HEK293 (cell line): ENCODE measurements around the gene NDOR1.
A peak's percentile ranks its signal among the peaks of the same experiment; 100 is the strongest.

ENCODE experiments used
- CTCF ChIA-PET: fragments of 350-600 bp; formaldehyde crosslinking; extraction: SDS; loops from one replicate; lab custom pipeline; 2021; ENCODE audit warnings: antibody characterized with exemption; lab: Yijun Ruan, JAX
- POLR2A ChIA-PET: fragments of 300-600 bp; formaldehyde crosslinking; extraction: SDS; loops from one replicate; lab custom pipeline; 2020; ENCODE audit warnings: antibody characterized with exemption, inconsistent platforms; lab: Yijun Ruan, JAX
- H3K27ac ChIP-seq: fragments of 200-500 bp; sonication (Bioruptor generic); 2 replicates; pipeline ENCODE4 v1.5.1; 2014; ENCODE audit warnings: low read depth, low read length, control low read depth, inconsistent platforms; ENCODE audit errors: extremely low read depth
- H3K36me3 ChIP-seq, 2 experiments: fragments of 200-500 bp in 1 of 2; sonication (Bioruptor generic) in 1 of 2; 1 replicate in 1 of 2; 2 replicates in 1 of 2; pipeline ENCODE4 v1.5.1; 2014 to 2017; ENCODE audit warnings: inconsistent platforms in 2 of 2, low read length in 2 of 2; ENCODE audit not compliant: control insufficient read depth in 2 of 2, insufficient read depth in 1 of 2
- H3K4me1 ChIP-seq: fragments of 200-500 bp; sonication (Bioruptor generic); 2 replicates; pipeline ENCODE4 v1.5.1; 2014; ENCODE audit warnings: mild to moderate bottlenecking, low read length, inconsistent platforms; ENCODE audit not compliant: control insufficient read depth, insufficient read depth
- H3K4me3 ChIP-seq: 2 replicates; pipeline ENCODE4 v1.5.1; 2011; ENCODE audit warnings: low read depth, mild to moderate bottlenecking, control low read depth, low read length, moderate library complexity
- H3K9me3 ChIP-seq: fragments of 200-500 bp; sonication (Bioruptor generic); 2 replicates; pipeline ENCODE4 v1.5.1; 2014; ENCODE audit warnings: low read depth, low read length, inconsistent platforms; ENCODE audit not compliant: control insufficient read depth, insufficient read depth
- EGR2 ChIP-seq: fragments of 450-650 bp; formaldehyde crosslinking; IDR thresholded peaks from 2 replicates; pipeline ENCODE4 v1.5.1; 2016; ENCODE audit warnings: low read depth, missing biosample characterization, missing genetic modification characterization
- FEZF1 ChIP-seq: fragments of 450-650 bp; formaldehyde crosslinking; IDR thresholded peaks from 2 replicates; pipeline ENCODE4 v1.5.1; 2016; ENCODE audit warnings: missing biosample characterization, missing genetic modification characterization
- GLI4 ChIP-seq: fragments of 450-650 bp; formaldehyde crosslinking; IDR thresholded peaks from 2 replicates; pipeline ENCODE4 v1.5.1; 2016; ENCODE audit warnings: missing biosample characterization, missing genetic modification characterization
- GLIS1 ChIP-seq: fragments of 450-650 bp; formaldehyde crosslinking; IDR thresholded peaks from 2 replicates; pipeline ENCODE4 v1.5.1; 2016; ENCODE audit warnings: missing biosample characterization, missing genetic modification characterization
- GLIS2 ChIP-seq: fragments of 450-650 bp; formaldehyde crosslinking; IDR thresholded peaks from 2 replicates; pipeline ENCODE4 v1.5.1; 2016; ENCODE audit warnings: missing biosample characterization, missing genetic modification characterization
- HOXA7 ChIP-seq: sonication (generic); formaldehyde crosslinking; IDR thresholded peaks from 2 replicates; pipeline ENCODE4 v1.8.1; 2022; ENCODE audit warnings: missing genetic modification reagents, borderline replicate concordance
- KLF1 ChIP-seq: fragments of 450-650 bp; formaldehyde crosslinking; IDR thresholded peaks from 2 replicates; pipeline ENCODE4 v1.5.1; 2016; ENCODE audit warnings: missing biosample characterization, missing genetic modification characterization
- PATZ1 ChIP-seq: fragments of 450-650 bp; formaldehyde crosslinking; IDR thresholded peaks from 2 replicates; pipeline ENCODE4 v1.5.1; 2016; ENCODE audit warnings: missing biosample characterization, missing genetic modification characterization
- PRDM10 ChIP-seq: fragments of 450-650 bp; formaldehyde crosslinking; IDR thresholded peaks from 2 replicates; pipeline ENCODE4 v1.5.1; 2016; ENCODE audit warnings: missing biosample characterization, missing genetic modification characterization
- PRDM2 ChIP-seq: fragments of 450-650 bp; formaldehyde crosslinking; IDR thresholded peaks from 2 replicates; pipeline ENCODE4 v1.5.1; 2016; ENCODE audit warnings: missing biosample characterization, missing genetic modification characterization, borderline replicate concordance
- RBAK ChIP-seq: fragments of 450-650 bp; formaldehyde crosslinking; IDR thresholded peaks from 2 replicates; pipeline ENCODE4 v1.5.1; 2016; ENCODE audit warnings: missing biosample characterization, missing genetic modification characterization
- SCRT1 ChIP-seq: fragments of 450-650 bp; formaldehyde crosslinking; IDR thresholded peaks from 2 replicates; pipeline ENCODE4 v1.5.1; 2016; ENCODE audit warnings: missing biosample characterization, missing genetic modification characterization, borderline replicate concordance
- SP2 ChIP-seq: fragments of 450-650 bp; formaldehyde crosslinking; IDR thresholded peaks from 2 replicates; pipeline ENCODE4 v1.5.1; 2016; ENCODE audit warnings: missing biosample characterization, missing genetic modification characterization
- SP3 ChIP-seq: fragments of 450-650 bp; formaldehyde crosslinking; IDR thresholded peaks from 2 replicates; pipeline ENCODE4 v1.5.1; 2016; ENCODE audit warnings: missing biosample characterization, missing genetic modification characterization
- WT1 ChIP-seq: fragments of 450-650 bp; formaldehyde crosslinking; IDR thresholded peaks from 2 replicates; pipeline ENCODE4 v1.5.1; 2016; ENCODE audit warnings: missing biosample characterization, missing genetic modification characterization
- YY1 ChIP-seq: fragments of 450-650 bp; formaldehyde crosslinking; IDR thresholded peaks from 2 replicates; pipeline ENCODE4 v1.5.1; 2018; ENCODE audit warnings: missing biosample characterization, missing genetic modification characterization
- ZBTB26 ChIP-seq: fragments of 450-650 bp; formaldehyde crosslinking; optimal IDR thresholded peaks from 2 replicates; pipeline ENCODE3; 2016; ENCODE audit warnings: missing biosample characterization, mild to moderate bottlenecking, missing genetic modification characterization
- ZBTB8A ChIP-seq: fragments of 450-650 bp; formaldehyde crosslinking; IDR thresholded peaks from 2 replicates; pipeline ENCODE4 v1.5.1; 2016; ENCODE audit warnings: missing biosample characterization, missing genetic modification characterization
- ZIC2 ChIP-seq: fragments of 450-650 bp; formaldehyde crosslinking; IDR thresholded peaks from 2 replicates; pipeline ENCODE4 v1.5.1; 2016; ENCODE audit warnings: missing biosample characterization, missing genetic modification characterization
- ZNF169 ChIP-seq: fragments of 450-650 bp; formaldehyde crosslinking; IDR thresholded peaks from 2 replicates; pipeline ENCODE4 v1.5.1; 2016; ENCODE audit warnings: missing biosample characterization, missing genetic modification characterization
- ZNF2 ChIP-seq: fragments of 450-650 bp; formaldehyde crosslinking; IDR thresholded peaks from 2 replicates; pipeline ENCODE4 v1.5.1; 2016; ENCODE audit warnings: missing biosample characterization, missing genetic modification characterization
- ZNF335 ChIP-seq: fragments of 450-650 bp; formaldehyde crosslinking; conservative IDR thresholded peaks from 2 replicates; pipeline ENCODE4 v1.5.1; 2016; ENCODE audit warnings: missing biosample characterization, missing genetic modification characterization
- ZNF548 ChIP-seq: fragments of 450-650 bp; formaldehyde crosslinking; IDR thresholded peaks from 2 replicates; pipeline ENCODE4 v1.5.1; 2016; ENCODE audit warnings: missing biosample characterization, missing genetic modification characterization
- ZNF585B ChIP-seq: fragments of 450-650 bp; formaldehyde crosslinking; IDR thresholded peaks from 2 replicates; pipeline ENCODE4 v1.5.1; 2016; ENCODE audit warnings: missing biosample characterization, missing genetic modification characterization
- ZNF777 ChIP-seq: fragments of 450-650 bp; formaldehyde crosslinking; IDR thresholded peaks from 2 replicates; pipeline ENCODE4 v1.5.1; 2017; ENCODE audit warnings: missing biosample characterization, missing genetic modification characterization, borderline replicate concordance
- ZSCAN23 ChIP-seq: fragments of 450-650 bp; formaldehyde crosslinking; IDR thresholded peaks from 2 replicates; pipeline ENCODE4 v1.5.1; 2016; ENCODE audit warnings: missing biosample characterization, missing genetic modification characterization

Gene NDOR1

GRCh38 chr9:137255448-137256114, 50.1 kb downstream of the NDOR1 start:
- H3K4me1 ChIP-seq = peaks cover 5% of the 10 kb centered on the region; the same call in 1 of the 2 replicates
- H3K36me3 ChIP-seq = peaks cover 9 to 20% of the 10 kb centered on the region in 2 experiments
- H3K27ac ChIP-seq = peak overlapping the region; percentile 81
- H3K9me3 ChIP-seq = no peaks in the 10 kb centered on the region
- CTCF ChIA-PET = interaction anchor here (0.6 to 5.2 kb wide), 12 partner anchors 9 to 887 kb away, joined by 3 to 45 read pairs (median 5); partner anchors contain the start of gene TUBB4B
- POLR2A ChIA-PET = interaction anchor here (0.6 to 9.1 kb wide), 11 partner anchors 12 to 188 kb away, joined by 3 to 336 read pairs (median 6); partner anchors contain the start of genes EXD3, MAN1B1, NOXA1 and TUBB4B
- H3K4me3 ChIP-seq = peak overlapping the region; percentile 89
- no peak for TF ChIP-seq ZNF2
- TF ChIP-seq ZNF548 = no peak
- TF ChIP-seq PRDM2 (tag by site-specific recombination) = no peak
- TF ChIP-seq ZBTB26 (tag by site-specific recombination) = peak; percentile 45
- no peak for TF ChIP-seq GLI4 (tag by site-specific recombination)
- no peak for TF ChIP-seq FEZF1 (tag by site-specific recombination)
- TF ChIP-seq ZSCAN23 (tag by site-specific recombination) = no peak
- no peak for TF ChIP-seq ZNF585B (tag by site-specific recombination)
- TF ChIP-seq ZIC2 (tag by site-specific recombination) = no peak
- TF ChIP-seq GLIS1 (tag by site-specific recombination) = peak; percentile 39; the same call in 1 of the 2 replicates
- TF ChIP-seq RBAK (tag by site-specific recombination) = no peak
- TF ChIP-seq EGR2 = no peak
- TF ChIP-seq YY1 = 0 out of 2 replicates have a peak, but pooled peaks have one; percentile 2
- peak; percentile 19 for TF ChIP-seq PATZ1
- no peak for TF ChIP-seq HOXA7
- TF ChIP-seq ZBTB8A = no peak; the same call in 1 of the 2 replicates
- peak; percentile 98 for TF ChIP-seq ZNF335 (tag by site-specific recombination)
- TF ChIP-seq ZNF777 (tag by site-specific recombination) = no peak
- TF ChIP-seq WT1 (tag by site-specific recombination) = 0 out of 2 replicates have a peak, but pooled peaks have one; percentile 19
- peak; percentile 63 for TF ChIP-seq GLIS2 (tag by site-specific recombination)
- TF ChIP-seq KLF1 = no peak
- peak; percentile 43 for TF ChIP-seq SP2 (tag by site-specific recombination)
- TF ChIP-seq SCRT1 (tag by site-specific recombination) = no peak
- peak; percentile 25 for TF ChIP-seq SP3 (tag by site-specific recombination)
- peak; percentile 50 for TF ChIP-seq PRDM10
- TF ChIP-seq ZNF169 (tag by site-specific recombination) = no peak
